ENCODE measurements around the gene C2CD4D. TPM values are rescaled to one million over a fixed set of nuclear protein-coding genes. Genes with fewer than 3 reads are reported as not detected.

C2CD4D gene
- total and polyA plus RNA-seq, 2 of the 13 experiments (the other 11 are each of a cell fraction or from before 2014, with no cell fraction given) = not detected

GRCh38 chr1:151839457-151840403 is at the start of gene C2CD4D (continued):
- TF ChIP-seq ZBTB33 (CRISPR knock-in tag; IDR thresholded peaks at IDR 0.05) (peak; percentile 68), RARA (CRISPR knock-in tag; IDR thresholded peaks at IDR 0.05) (0 out of 2 replicates have a peak, but pooled peaks have one; percentile 10), ZNF224 (CRISPR knock-in tag; IDR thresholded peaks at IDR 0.05) (peak; percentile 37; the same call in 1 of the 2 replicates), SMARCE1 (IDR thresholded peaks at IDR 0.05; ENCODE audit: borderline replicate concordance) (no peak), ATF1 (CRISPR knock-in tag; IDR thresholded peaks at IDR 0.05) (no peak), ELK4 (CRISPR knock-in tag; IDR thresholded peaks at IDR 0.05; ENCODE audit: borderline replicate concordance) (no peak), ZSCAN22 (CRISPR knock-in tag; IDR thresholded peaks at IDR 0.05) (no peak), ZNF256 (CRISPR knock-in tag; conservative IDR thresholded peaks at IDR 0.05) (no peak), JUND (CRISPR knock-in tag; IDR thresholded peaks at IDR 0.05) (no peak), SOX13 (IDR thresholded peaks at IDR 0.05) (no peak), SOX13 (CRISPR knock-in tag; conservative IDR thresholded peaks at IDR 0.05 in 1 of 2, IDR thresholded peaks at IDR 0.05 in 1 of 2) (peak in 1 of 2 experiments; percentile 43; a peak in 1 of 4 replicates), ZNF678 (CRISPR knock-in tag; IDR thresholded peaks at IDR 0.05) (no peak), ZNF567 (CRISPR knock-in tag; IDR thresholded peaks at IDR 0.05; ENCODE audit: borderline replicate concordance) (no peak), HDAC2 (CRISPR knock-in tag; IDR thresholded peaks at IDR 0.05) (no peak), NRL (CRISPR knock-in tag; IDR thresholded peaks at IDR 0.05; ENCODE audit: borderline replicate concordance) (peak; percentile 80), MTERF4 (CRISPR knock-in tag; IDR thresholded peaks at IDR 0.05) (no peak), FOXP1 (IDR thresholded peaks at IDR 0.05) (no peak), FOXP1 (CRISPR knock-in tag; IDR thresholded peaks at IDR 0.05) (no peak), ZNF703 (CRISPR knock-in tag; IDR thresholded peaks at IDR 0.05; ENCODE audit: borderline replicate concordance) (no peak), NCOA1 (CRISPR knock-in tag; IDR thresholded peaks at IDR 0.05) (no peak), ZKSCAN8 (CRISPR knock-in tag; IDR thresholded peaks at IDR 0.05; ENCODE audit: borderline replicate concordance) (no peak), RNF2 (conservative IDR thresholded peaks at IDR 0.05; ENCODE audit: low read depth) (0 out of 2 replicates have a peak, but pooled peaks have one; percentile 44), ZFP82 (CRISPR knock-in tag; IDR thresholded peaks at IDR 0.05; ENCODE audit: borderline replicate concordance) (no peak), ZNF7 (CRISPR knock-in tag; IDR thresholded peaks at IDR 0.05) (no peak), ZNF570 (CRISPR knock-in tag; IDR thresholded peaks at IDR 0.05; ENCODE audit: borderline replicate concordance) (no peak), ZNF598 (CRISPR knock-in tag; IDR thresholded peaks at IDR 0.05; ENCODE audit: borderline replicate concordance) (no peak), ZSCAN31 (CRISPR knock-in tag; IDR thresholded peaks at IDR 0.05; ENCODE audit: low read depth) (no peak), GPN1 (CRISPR knock-in tag; IDR thresholded peaks at IDR 0.05; ENCODE audit: borderline replicate concordance) (no peak), JUN (CRISPR knock-in tag; IDR thresholded peaks at IDR 0.05) (no peak)

Measured in HepG2 (cell line).